HG03565 (cell line): ENCODE measurements around the gene EDC4.
"Not testable (repeated sequence)": the region's sequence is repeated elsewhere in the genome, so short reads cannot be mapped to it uniquely, and the experiment has no call there.

Source experiments
- ATAC-seq: cut with Tn5 transposase; IDR thresholded peaks from one replicate; pipeline ENCODE4 v1.9.1; 2021; ENCODE audit warnings: mild to moderate bottlenecking, moderate library complexity; ENCODE audit not compliant: unreplicated experiment

EDC4 gene

GRCh38 chr16:67893743-67894399 is 21.0 kb downstream of the EDC4 start:
- ATAC-seq = no peak

- no peak for ATAC-seq
Measured at GRCh38 chr16:67897231-67897630, 24.4 kb downstream of the EDC4 start.

DNA sequence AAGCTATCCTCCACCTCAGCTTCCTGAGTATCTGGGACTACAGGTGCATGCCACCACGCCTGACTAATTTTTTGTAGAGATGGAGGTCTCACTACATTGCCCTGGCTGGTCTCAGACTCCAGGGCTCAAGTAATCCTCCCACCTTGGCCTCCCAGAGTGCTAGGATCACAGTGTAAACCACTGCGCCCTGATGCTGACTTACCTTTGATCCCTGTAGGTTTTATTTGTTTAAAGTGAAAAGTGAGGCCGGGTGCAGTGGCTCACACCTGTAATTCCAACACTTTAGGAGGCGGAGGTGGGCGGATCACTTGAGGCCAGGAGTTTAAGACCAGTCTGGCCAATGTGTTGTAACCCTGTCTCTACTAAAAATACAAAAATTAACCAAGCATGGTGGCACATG is 28.9 kb downstream of the EDC4 start:
- ATAC-seq = no peak

- ATAC-seq = no peak
Measured at GRCh38 chr16:67902831-67903230, 30.0 kb downstream of the EDC4 start.

DNA sequence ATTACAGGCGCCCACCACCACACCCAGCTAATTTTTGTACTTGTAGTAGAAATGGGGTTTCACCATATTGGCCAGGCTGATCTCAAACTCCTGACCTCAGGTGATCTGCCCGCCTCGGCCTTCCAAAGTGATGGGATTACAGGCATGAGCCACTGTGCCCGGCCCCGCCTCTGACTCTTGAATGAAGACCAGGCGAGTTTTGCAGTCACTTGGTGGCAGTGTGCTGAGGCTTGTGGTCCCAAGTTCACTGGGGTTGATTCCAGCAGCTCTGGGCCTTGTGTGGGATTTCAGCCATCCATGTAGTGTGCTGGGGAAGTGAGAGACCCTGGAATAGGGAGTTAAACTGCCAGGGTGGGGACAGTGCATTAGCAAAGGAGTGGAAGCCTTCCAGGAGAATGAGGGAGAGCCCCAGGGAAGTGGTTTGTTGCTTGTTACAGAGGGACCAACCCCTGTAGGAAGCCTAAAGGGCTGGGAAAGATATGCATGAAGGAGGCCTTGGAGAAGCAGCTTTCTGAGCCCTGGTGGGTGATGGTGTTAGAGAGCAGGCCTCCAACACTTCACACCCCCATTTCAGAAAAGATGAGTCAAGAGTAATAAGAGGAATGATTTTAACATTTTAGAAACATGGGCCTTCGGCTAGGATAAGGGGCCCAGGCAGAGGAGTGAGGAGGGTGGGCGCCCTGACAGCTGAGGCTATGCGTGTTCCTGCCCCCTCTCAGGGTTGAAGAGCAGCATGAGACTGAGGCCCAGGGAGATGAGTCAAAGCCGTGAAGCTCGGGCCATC is 34.7 kb downstream of the EDC4 start:
- no peak for ATAC-seq

- no peak for ATAC-seq
Measured at GRCh38 chr16:67909056-67909742, 36.3 kb downstream of the EDC4 start.

GRCh38 chr16:67910158-67910557 is 37.3 kb downstream of the EDC4 start:
- ATAC-seq = no peak

- ATAC-seq = no peak
Measured at GRCh38 chr16:67914758-67915495, 42.1 kb downstream of the EDC4 start.

DNA sequence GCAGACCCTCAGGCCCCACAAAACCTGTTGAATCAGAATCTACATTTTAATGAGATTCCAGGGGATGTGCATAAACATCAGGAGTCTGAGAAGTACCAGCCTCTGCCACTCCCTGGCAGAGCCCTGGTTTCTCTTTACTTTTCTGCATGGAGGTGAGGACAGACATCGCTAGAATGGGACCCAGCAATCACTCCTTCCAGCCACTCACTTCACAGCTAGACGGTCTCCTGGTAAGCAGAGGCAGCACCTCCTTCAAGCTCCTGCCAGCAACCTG is 42.6 kb downstream of the EDC4 start:
- ATAC-seq = not testable (repeated sequence)

GRCh38 chr16:67915831-67916723 is 43.2 kb downstream of the EDC4 start:
- no peak for ATAC-seq

DNA sequence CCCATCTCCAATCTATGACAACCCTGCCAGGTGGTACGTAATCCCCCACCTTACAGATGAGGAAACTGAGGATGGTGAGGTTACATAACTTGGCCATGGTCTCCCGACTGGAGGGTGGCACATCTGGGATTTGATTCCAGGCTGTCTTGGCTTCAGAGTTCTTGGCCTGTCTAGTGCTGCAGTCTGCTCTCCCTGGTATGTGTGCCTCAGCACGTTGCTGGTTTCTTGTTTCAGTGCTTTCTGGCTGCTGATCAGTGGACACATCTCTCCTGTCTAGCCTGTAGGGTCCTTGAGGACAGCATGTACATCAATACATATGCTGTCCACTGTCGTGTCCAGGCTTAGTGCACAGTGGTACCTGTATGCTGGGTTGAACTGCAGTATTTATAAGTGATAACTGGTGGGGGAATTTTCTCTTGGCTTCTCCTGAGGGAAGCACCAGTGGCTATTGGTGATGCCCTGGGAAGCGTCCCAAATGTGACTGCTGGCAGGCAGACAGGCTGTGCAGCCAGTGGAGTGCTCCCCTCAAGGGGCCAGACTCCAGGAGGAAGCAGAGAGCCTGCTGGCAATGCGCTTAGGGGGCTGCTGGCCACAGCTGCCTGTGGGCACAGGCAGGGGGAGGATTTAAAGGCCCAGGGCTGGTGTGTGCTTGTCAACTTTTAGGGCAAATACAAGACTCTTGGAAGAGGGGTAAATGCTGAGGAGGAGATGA is 44.4 kb downstream of the EDC4 start:
- ATAC-seq = no peak

DNA sequence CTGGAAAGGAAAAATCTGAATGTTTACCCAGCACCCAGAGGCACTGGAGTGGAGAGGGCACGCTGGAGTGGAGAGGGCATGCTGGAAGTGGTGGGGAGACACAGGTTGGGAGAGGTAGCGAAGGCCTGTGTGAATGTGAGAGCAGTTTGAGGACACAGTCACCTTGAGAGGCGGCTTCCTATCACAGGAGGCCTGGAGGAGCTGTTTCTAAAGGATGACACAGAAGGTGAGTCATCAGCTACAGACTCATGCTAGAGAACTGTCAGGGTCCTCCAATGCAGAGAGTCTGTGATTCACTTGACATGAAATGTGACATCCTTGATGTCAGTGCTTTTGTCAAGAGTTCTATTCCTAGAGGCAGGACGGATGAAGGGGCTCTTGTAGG is 45.0 kb downstream of the EDC4 start:
- no peak for ATAC-seq

DNA sequence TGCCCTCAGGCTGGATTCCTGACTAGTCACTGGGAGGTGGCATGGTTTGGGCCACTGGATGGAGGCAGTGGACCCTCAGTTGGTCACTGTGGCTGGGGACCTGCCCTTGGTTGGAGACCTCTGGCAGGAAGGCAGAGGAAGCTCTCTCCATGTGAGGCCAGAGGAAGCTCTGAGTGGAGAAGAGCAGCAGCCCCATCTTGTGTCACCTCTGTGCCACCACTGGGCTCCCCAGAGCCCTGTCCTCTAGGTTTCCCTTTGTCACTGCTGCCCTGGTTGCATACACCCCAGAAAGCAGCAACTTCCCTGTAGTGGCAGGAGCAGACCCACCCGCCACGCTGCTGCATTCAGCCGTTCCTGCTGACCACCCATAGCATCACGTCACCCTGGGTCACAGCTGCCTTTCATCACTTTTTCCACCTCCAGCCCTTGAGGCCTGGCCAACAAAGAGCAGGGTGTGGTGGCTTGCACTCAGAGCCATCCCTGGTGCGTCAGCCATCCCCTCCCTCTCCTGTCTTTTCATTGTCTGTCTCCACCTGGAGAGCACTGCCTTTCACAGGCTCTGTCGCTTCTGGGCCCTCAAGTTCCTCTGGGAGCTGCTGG is 46.9 kb downstream of the EDC4 start:
- no peak for ATAC-seq

DNA sequence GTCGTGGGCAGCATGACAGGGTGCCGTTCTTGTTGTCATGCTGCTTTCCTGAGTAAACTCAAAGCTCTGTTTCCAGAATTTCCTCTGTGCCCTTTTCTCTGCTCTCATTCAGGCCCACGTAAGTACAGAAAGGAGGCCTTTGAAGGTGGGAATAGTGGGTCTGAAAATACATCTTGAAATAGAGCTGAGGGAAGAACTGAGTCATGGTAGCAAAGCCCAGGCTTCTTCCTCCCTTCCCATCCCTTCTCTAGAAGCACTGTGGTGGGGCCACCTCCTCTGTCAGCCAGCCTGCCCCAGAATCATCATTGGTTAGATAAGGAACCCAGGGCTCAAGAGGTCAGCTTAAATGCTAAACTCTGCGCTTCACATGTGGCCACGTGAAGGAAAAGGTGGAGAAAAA is 49.4 kb downstream of the EDC4 start:
- ATAC-seq = no peak

GRCh38 chr16:67922740-67923139 is 49.9 kb downstream of the EDC4 start:
- ATAC-seq = no peak

DNA sequence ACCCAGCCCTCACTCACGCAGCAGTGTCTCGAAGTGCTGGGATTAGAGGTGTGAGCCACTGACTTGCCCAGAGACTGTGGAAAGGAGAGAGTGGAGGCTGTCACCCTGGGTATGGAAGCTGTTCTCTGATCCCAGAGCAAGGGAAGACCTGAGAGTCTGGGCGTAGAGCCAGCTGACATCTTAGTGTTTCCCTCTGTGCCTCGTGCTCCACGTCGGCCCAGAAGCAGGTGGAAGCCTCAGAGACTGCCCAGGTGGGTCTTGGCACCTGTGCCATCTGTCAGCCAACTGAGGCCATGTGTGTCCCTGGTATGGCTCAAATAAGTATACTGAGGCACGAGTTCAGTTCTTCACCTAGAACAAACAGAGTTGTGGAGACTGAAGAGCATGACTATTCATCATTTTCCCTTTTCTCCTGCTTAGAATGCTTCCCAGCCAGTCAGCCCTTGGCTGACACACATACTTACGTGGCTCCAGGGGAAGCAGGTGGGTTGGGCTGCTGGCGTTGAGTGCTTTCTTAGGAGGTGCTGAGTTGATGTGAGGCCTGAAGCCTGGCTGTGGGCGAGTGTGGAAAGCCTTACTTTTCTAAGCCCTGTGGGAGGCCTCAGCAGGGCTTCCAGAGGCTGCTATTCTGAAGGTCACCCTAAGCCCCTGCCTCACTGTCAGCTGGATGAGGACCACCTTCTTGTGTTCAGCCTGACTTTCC is 50.7 kb downstream of the EDC4 start:
- ATAC-seq = no peak

DNA sequence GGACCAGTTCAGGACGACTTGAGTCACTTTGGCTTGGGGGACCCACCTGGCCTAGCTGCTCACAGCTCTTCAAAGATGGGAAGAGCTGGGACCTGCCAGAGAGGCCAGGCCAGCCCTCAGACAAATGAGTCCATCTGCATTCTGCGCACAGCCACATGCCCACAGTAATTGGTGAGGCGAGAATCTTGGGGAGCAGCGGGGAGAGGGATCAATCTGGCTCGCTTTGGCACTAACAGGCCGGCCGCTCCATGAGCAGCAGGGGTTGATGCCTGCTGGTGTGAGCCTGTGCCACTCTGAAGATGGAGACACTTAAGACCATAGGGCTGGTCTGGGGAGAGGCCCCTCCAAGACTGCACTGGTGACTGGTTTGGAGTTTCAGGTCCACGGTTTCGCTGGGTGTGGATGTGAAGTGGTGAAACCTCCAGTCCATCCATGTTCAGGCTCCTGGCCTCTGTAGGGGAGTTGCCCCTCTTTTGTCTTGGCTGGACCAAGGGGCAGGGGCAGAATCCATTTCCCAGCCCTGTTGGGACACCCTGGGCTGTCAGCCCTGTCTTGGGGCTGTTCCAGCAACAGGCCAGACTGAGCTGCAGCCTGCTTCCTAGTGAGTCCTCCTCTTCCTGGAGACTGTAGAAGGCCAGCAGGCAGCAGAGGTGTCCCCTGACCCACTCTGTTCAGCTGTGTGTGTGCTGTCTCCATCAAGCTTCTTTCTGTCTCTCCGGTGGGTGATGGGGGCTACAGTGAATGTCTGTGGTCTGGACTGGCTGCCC is 51.5 kb downstream of the EDC4 start:
- no peak for ATAC-seq

DNA sequence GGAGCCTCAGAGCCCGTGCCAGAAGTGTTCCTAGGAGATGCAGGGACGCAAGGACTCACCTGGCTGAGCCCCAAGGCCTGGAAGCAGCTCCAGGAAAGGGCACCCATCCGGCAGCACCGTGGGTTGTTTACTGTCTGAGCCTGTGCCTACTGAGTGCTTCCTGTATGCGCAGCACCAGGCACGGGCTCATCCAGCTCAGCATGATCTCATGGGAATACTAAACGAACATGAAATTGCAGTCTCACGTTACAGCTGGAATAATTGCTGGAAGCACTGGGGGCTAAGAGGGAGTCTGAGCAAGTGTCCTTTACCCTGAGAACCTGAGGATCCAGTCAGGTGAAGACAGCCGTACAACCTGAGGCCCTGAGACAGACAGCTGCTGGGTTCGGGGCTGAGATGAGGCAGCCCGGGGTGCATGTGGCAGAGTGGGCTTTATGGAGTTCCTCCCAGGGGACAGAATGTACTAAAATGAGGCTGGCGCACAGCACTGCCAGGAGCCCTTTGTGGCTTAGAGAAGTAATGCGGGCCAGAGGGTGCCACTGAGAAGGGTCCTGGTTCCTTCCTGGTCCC is 53.4 kb downstream of the EDC4 start:
- ATAC-seq = no peak
